Esophagus squamous epithelium (tissue), 4 donors: ENCODE results near the gene RRAS2.

Source experiments
- POLR2A ChIP-seq, 4 donors: fragments of 450-650 bp; IDR thresholded peaks; one replicate each; pipeline ENCODE4 v1.6.1; 2017; ENCODE audit warnings: antibody characterized with exemption in 4 of 4, mild to moderate bottlenecking in 4 of 4, moderate library complexity in 3 of 4
- TF ChIP-seq, protein P1 (sequence below), 6 experiments: fragments of 450-650 bp in 4 of 6; fragments of 200-600 bp in 2 of 6; sonication (generic) in 2 of 6; IDR thresholded peaks; one replicate each; pipeline ENCODE4 v1.5.1; 2016 to 2019; ENCODE audit warnings: antibody characterized with exemption in 6 of 6, mild to moderate bottlenecking in 4 of 6, moderate library complexity in 4 of 6

DNA sequence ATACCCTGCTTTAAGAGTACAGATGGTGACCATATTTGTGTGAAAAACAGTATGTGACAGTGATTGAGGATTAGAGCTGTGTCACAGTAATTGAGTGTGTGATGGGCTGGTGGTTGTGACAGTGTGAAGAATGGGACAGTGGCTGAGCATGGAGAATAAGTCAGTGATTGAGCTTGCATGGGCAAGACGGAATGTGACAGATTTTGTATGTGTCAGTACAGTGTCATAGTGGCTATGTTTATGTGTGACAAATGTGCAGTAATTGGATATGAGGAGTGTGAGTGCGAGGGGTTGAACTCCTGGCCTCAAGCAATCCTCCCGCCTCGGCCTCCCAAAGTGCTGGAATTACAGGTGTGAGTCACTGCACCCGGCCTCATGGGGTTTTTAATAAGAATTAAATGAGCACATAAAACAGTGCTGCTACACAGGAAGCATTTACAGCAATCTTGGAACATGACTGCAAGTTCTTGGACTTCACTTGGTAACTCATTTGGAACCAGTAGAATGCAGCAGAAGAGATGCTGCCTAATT lies 583 bp upstream of the RRAS2 start:
- TF ChIP-seq, protein P1, sequence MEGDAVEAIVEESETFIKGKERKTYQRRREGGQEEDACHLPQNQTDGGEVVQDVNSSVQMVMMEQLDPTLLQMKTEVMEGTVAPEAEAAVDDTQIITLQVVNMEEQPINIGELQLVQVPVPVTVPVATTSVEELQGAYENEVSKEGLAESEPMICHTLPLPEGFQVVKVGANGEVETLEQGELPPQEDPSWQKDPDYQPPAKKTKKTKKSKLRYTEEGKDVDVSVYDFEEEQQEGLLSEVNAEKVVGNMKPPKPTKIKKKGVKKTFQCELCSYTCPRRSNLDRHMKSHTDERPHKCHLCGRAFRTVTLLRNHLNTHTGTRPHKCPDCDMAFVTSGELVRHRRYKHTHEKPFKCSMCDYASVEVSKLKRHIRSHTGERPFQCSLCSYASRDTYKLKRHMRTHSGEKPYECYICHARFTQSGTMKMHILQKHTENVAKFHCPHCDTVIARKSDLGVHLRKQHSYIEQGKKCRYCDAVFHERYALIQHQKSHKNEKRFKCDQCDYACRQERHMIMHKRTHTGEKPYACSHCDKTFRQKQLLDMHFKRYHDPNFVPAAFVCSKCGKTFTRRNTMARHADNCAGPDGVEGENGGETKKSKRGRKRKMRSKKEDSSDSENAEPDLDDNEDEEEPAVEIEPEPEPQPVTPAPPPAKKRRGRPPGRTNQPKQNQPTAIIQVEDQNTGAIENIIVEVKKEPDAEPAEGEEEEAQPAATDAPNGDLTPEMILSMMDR (IDR thresholded peaks at IDR 0.05), result no peak
- TF ChIP-seq POLR2A (IDR thresholded peaks at IDR 0.05), result no peak
